Endothelial cell of umbilical vein (primary cell): ENCODE results near the gene CARNS1. TPM values are rescaled to one million over a fixed set of nuclear protein-coding genes. Genes with fewer than 3 reads are reported as not detected.

ENCODE experiments used
- BruUV-seq: library from RNA; stranded (reverse); fragments of 400-500 nt; replicated peaks from 2 replicates; lab custom pipeline; 2021; lab: Mats Ljungman, UMichigan
- CTCF ChIA-PET: fragments of 300-600, 350-600 bp; sonication (Branson Sonifier 250); formaldehyde crosslinking; loops from one replicate; lab custom pipeline; 2021; ENCODE audit warnings: antibody characterized with exemption, inconsistent platforms; lab: Charles Lee
- POLR2A ChIA-PET: fragments of 300-600, 350-600 bp; sonication (Branson Sonifier 250); formaldehyde crosslinking; loops from one replicate; lab custom pipeline; 2021; ENCODE audit warnings: antibody characterized with exemption, inconsistent platforms; lab: Charles Lee
- DNase-seq: peaks from one replicate; pipeline ENCODE4 v3.0.0-alpha.2; 2011; ENCODE audit warnings: low read depth, low spot score
- FAIRE-seq: peaks from 2 replicates; lab custom pipeline; 2011; peaks lifted over from hg19 to GRCh38; lab: Jason Lieb, UNC
- H2AFZ ChIP-seq: 2 replicates; pipeline ENCODE4 v1.6.0; 2012; ENCODE audit warnings: low read depth, low read length, control low read depth, inconsistent platforms
- H3K27ac ChIP-seq: 2 replicates; pipeline ENCODE4 v1.5.1; 2011; ENCODE audit warnings: low read depth, mild to moderate bottlenecking, control low read depth, low read length, moderate library complexity; ENCODE audit not compliant: insufficient read depth
- H3K27me3 ChIP-seq, 2 experiments: 2 replicates each; pipeline versions ENCODE4 v1.6.0 to v1.6.1; 2011; ENCODE audit warnings: low read length in 2 of 2, mixed read lengths in 1 of 2; ENCODE audit not compliant: control insufficient read depth in 2 of 2, insufficient read depth in 2 of 2
- H3K36me3 ChIP-seq, 2 experiments: 2 replicates in 1 of 2; 3 replicates in 1 of 2; pipeline ENCODE4 v1.5.1; 2011; ENCODE audit warnings: low read length in 2 of 2, mild to moderate bottlenecking in 1 of 2, moderate library complexity in 1 of 2; ENCODE audit not compliant: control insufficient read depth in 2 of 2, insufficient read depth in 2 of 2; ENCODE audit errors: extremely low read depth in 1 of 2
- H3K4me1 ChIP-seq: 3 replicates; pipeline ENCODE4 v1.5.1; 2011; ENCODE audit warnings: mild to moderate bottlenecking, low read length; ENCODE audit not compliant: control insufficient read depth, insufficient read depth; ENCODE audit errors: extremely low read depth
- H3K4me2 ChIP-seq: 2 replicates; pipeline ENCODE4 v1.6.1; 2011; ENCODE audit warnings: low read length, control low read depth, mixed read lengths; ENCODE audit not compliant: insufficient read depth
- H3K4me3 ChIP-seq, 3 experiments: fragments of 200-600 bp in 1 of 3; sonication (generic), shearing (Covaris generic) in 1 of 3; replicated peaks in 1 of 3; 2 replicates each; pipeline ENCODE4 v1.5.1; 2011 to 2016; ENCODE audit warnings: control low read depth in 3 of 3, low read length in 3 of 3, mild to moderate bottlenecking in 2 of 3, inconsistent platforms in 1 of 3, low read depth in 1 of 3, moderate library complexity in 1 of 3; ENCODE audit not compliant: insufficient read depth in 1 of 3
- H3K79me2 ChIP-seq: 2 replicates; pipeline ENCODE4 v1.6.0; 2012; ENCODE audit warnings: low read length, inconsistent platforms; ENCODE audit not compliant: control insufficient read depth, insufficient read depth
- H3K9ac ChIP-seq: replicated peaks from 2 replicates; pipeline ENCODE3; 2011; ENCODE audit warnings: low read length, control low read depth; ENCODE audit not compliant: insufficient read depth; ENCODE audit errors: extremely low read depth
- H3K9me1 ChIP-seq: replicated peaks from 3 replicates; pipeline ENCODE4 v1.6.0; 2011; ENCODE audit warnings: mild to moderate bottlenecking, low read length; ENCODE audit not compliant: control insufficient read depth, insufficient read depth; ENCODE audit errors: extremely low read depth
- H3K9me3 ChIP-seq: replicated peaks from 2 replicates; pipeline ENCODE4 v1.5.1; 2012; ENCODE audit warnings: low read length, inconsistent platforms; ENCODE audit not compliant: control insufficient read depth, insufficient read depth
- H4K20me1 ChIP-seq: replicated peaks from 2 replicates; pipeline ENCODE3; 2011; ENCODE audit warnings: mild to moderate bottlenecking, low read length; ENCODE audit not compliant: control insufficient read depth, insufficient read depth; ENCODE audit errors: extremely low read depth
- EZH2 ChIP-seq: IDR thresholded peaks from 2 replicates; pipeline ENCODE4 v1.6.1; 2012; ENCODE audit warnings: borderline replicate concordance, low read depth, mild to moderate bottlenecking, moderate library complexity, low read length, inconsistent platforms; ENCODE audit not compliant: severe bottlenecking
- FOS ChIP-seq: IDR thresholded peaks from 2 replicates; pipeline ENCODE4 v1.6.1; 2011; ENCODE audit warnings: mild to moderate bottlenecking, low read length, moderate library complexity, borderline replicate concordance; ENCODE audit not compliant: insufficient read depth
- GATA2 ChIP-seq: IDR thresholded peaks from 2 replicates; pipeline ENCODE4 v1.7.0; 2011; ENCODE audit warnings: low read depth, mild to moderate bottlenecking, moderate library complexity, mixed read lengths, low read length; ENCODE audit not compliant: insufficient read length, insufficient read depth
- JUN ChIP-seq: IDR thresholded peaks from 2 replicates; pipeline ENCODE4 v1.6.1; 2011; ENCODE audit warnings: borderline replicate concordance, low read depth; ENCODE audit not compliant: insufficient read length, insufficient read depth
- MAX ChIP-seq: IDR thresholded peaks from 2 replicates; pipeline ENCODE4 v1.6.1; 2011; ENCODE audit not compliant: insufficient read depth, insufficient read length
- MYC ChIP-seq: IDR thresholded peaks from one replicate; pipeline ENCODE4 v1.6.1; 2011; ENCODE audit warnings: mild to moderate bottlenecking, low read depth, low read length
- POLR2A ChIP-seq: IDR thresholded peaks from 2 replicates; pipeline ENCODE4 v1.6.1; 2012; ENCODE audit warnings: low read depth, mild to moderate bottlenecking, control low read depth, low read length
- POLR2AphosphoS5 ChIP-seq: IDR thresholded peaks from 2 replicates; pipeline ENCODE4 v1.6.1; 2012; ENCODE audit warnings: low read depth, mild to moderate bottlenecking, control low read depth, low read length, moderate library complexity; ENCODE audit not compliant: insufficient read depth
- dilution Hi-C: fragments of 300-500 bp; cut with MboI; formaldehyde crosslinking; loops from one replicate; pipeline ENCODE4 v1.15.0; 2019; ENCODE audit warnings: low sequenced_read_pairs; ENCODE audit not compliant: extremely low pct_ligation_motif_present
- intact Hi-C: fragments of 100-400 bp; cut with micrococcal nuclease; formaldehyde crosslinking; loops from one replicate; pipeline ENCODE4 v1.10.0; 2022
- polyA plus RNA-seq, 4 experiments: library from polyadenylated mRNA; depleted of rRNA in 3 of 4; stranded (reverse) in 3 of 4; unstranded in 1 of 4; fragments of >200 nt; gene quantifications; 2 replicates each; pipeline versions ENCODE4 v1.2.1 to v1.2.3, GENCODE V29; 2011 to 2012; ENCODE audit warnings: missing spikeins in 1 of 4
- total RNA-seq: library from RNA; stranded (reverse); gene quantifications from 2 replicates; pipeline ENCODE4 v1.2.3, GENCODE V29; 2021
- TF ChIP-seq, protein P1 (sequence below), 2 donors: IDR thresholded peaks; 1 replicate in 1 of 2; 2 replicates in 1 of 2; pipeline ENCODE4 v1.5.1; 2011; ENCODE audit warnings: low read length in 2 of 2, mild to moderate bottlenecking in 2 of 2, moderate library complexity in 2 of 2, control low read depth in 1 of 2, inconsistent platforms in 1 of 2, low read depth in 1 of 2; ENCODE audit not compliant: insufficient read depth in 1 of 2; ENCODE audit errors: extremely low read depth in 1 of 2

The CARNS1 gene
- total and polyA plus RNA-seq, 2 donors (not counting 3 experiments of a cell fraction or from before 2014, with no cell fraction given) = 0.14 to 0.35 TPM

- no peak for FAIRE-seq
- no peak overlapping the region for H2AFZ ChIP-seq
- no peaks in the 10 kb centered on the region for H3K9me1 ChIP-seq
- intact Hi-C loops = no loop called here
- DNase-seq = no peak
- peaks cover 21% of the 10 kb centered on the region for H3K4me1 ChIP-seq
- peaks cover 6 to 27% of the 10 kb centered on the region in 2 experiments for H3K36me3 ChIP-seq
- H3K27ac ChIP-seq = no peak overlapping the region
- TF ChIP-seq JUN (no peak), GATA2 (no peak), MYC (no peak), POLR2AphosphoS5 (no peak), MAX (no peak), FOS (no peak), EZH2 (no peak), POLR2A (no peak)
- TF ChIP-seq, protein P1, sequence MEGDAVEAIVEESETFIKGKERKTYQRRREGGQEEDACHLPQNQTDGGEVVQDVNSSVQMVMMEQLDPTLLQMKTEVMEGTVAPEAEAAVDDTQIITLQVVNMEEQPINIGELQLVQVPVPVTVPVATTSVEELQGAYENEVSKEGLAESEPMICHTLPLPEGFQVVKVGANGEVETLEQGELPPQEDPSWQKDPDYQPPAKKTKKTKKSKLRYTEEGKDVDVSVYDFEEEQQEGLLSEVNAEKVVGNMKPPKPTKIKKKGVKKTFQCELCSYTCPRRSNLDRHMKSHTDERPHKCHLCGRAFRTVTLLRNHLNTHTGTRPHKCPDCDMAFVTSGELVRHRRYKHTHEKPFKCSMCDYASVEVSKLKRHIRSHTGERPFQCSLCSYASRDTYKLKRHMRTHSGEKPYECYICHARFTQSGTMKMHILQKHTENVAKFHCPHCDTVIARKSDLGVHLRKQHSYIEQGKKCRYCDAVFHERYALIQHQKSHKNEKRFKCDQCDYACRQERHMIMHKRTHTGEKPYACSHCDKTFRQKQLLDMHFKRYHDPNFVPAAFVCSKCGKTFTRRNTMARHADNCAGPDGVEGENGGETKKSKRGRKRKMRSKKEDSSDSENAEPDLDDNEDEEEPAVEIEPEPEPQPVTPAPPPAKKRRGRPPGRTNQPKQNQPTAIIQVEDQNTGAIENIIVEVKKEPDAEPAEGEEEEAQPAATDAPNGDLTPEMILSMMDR (IDR thresholded peaks at IDR 0.05; ENCODE audit: extremely low read depth in 1 of 2, insufficient read depth in 1 of 2, low read depth in 1 of 2, low read length in 2 of 2) = no peak
- H3K79me2 ChIP-seq = peaks cover 19% of the 10 kb centered on the region
- no peak overlapping the region for H3K4me2 ChIP-seq
- H4K20me1 ChIP-seq = no peaks in the 10 kb centered on the region
- H3K27me3 ChIP-seq = no peaks in the 10 kb centered on the region
- H3K9me3 ChIP-seq = no peaks in the 10 kb centered on the region
- no peak overlapping the region for H3K4me3 ChIP-seq
- no TSS peak for BruUV-seq
- ChIA-PET POLR2A (no interaction called here), CTCF (interaction anchor here (1.4 to 2.7 kb wide), 2 partner anchors 8 to 15 kb away, joined by 6 to 9 read pairs; no protein-coding TSS in a partner anchor)
- no peak overlapping the region for H3K9ac ChIP-seq
- dilution Hi-C loops = no loop called here
These were observed 17.9 kb upstream of the CARNS1 start for GRCh38 chr11:67397536-67397935.
